Mesodermal cell (in vitro differentiated cells): ENCODE measurements around the gene LEF1.

Experiments used
- H3K27ac ChIP-seq: 2 replicates; pipeline ENCODE4 v1.7.0; 2013; ENCODE audit warnings: mild to moderate bottlenecking, low read depth, low read length, moderate library complexity; ENCODE audit not compliant: severe bottlenecking
- H3K36me3 ChIP-seq: 2 replicates; pipeline ENCODE4 v1.7.1; 2013; ENCODE audit warnings: mild to moderate bottlenecking, low read length, moderate library complexity; ENCODE audit not compliant: control insufficient read depth, insufficient read depth
- H3K4me1 ChIP-seq: one replicate; pipeline ENCODE4 v1.7.1; 2013; ENCODE audit warnings: mild to moderate bottlenecking, low read length; ENCODE audit not compliant: insufficient read depth, control insufficient read depth, poor library complexity, severe bottlenecking
- H3K4me3 ChIP-seq: 2 replicates; pipeline ENCODE4 v1.7.0; 2013; ENCODE audit warnings: low read length, control low read depth, mild to moderate bottlenecking; ENCODE audit not compliant: insufficient read depth, poor library complexity, severe bottlenecking; ENCODE audit errors: extremely low read depth
- H3K9me3 ChIP-seq: 2 replicates; pipeline ENCODE4 v1.7.1; 2013; ENCODE audit warnings: mild to moderate bottlenecking, low read length, moderate library complexity; ENCODE audit not compliant: control insufficient read depth
- WGBS, 2 experiments: methylation state at CpG; one replicate each; pipeline ENCODE4 v1.1.5; 2013; ENCODE audit warnings: missing lambda C conversion rate in 2 of 2; ENCODE audit not compliant: insufficient coverage in 2 of 2; 5-methylcytosine and 5-hydroxymethylcytosine counted together

Gene LEF1

GRCh38 chr4:108070775-108071174 is 98.0 kb downstream of the LEF1 start:
- 89 to 100% methylated on average over 1 of the region's 1 CpG for WGBS, 2 experiments
- no peaks in the 10 kb centered on the region for H3K4me1 ChIP-seq
- peaks cover 75% of the 10 kb centered on the region for H3K36me3 ChIP-seq
- H3K4me3 ChIP-seq, result no peak overlapping the region
- H3K9me3 ChIP-seq, result no peaks in the 10 kb centered on the region
- no peak overlapping the region for H3K27ac ChIP-seq

GRCh38 chr4:108068442-108068841 is 100.3 kb downstream of the LEF1 start:
- H3K27ac ChIP-seq, result no peak overlapping the region

GRCh38 chr4:108060686-108061321 is 107.9 kb downstream of the LEF1 start:
- H3K27ac ChIP-seq, result peak overlapping the region; percentile 6
- peaks cover 20% of the 10 kb centered on the region for H3K4me1 ChIP-seq
- peaks cover 60% of the 10 kb centered on the region for H3K36me3 ChIP-seq
- 76 to 82% methylated on average over 2 to 4 of the region's 5 CpGs for WGBS, 2 experiments
- H3K9me3 ChIP-seq, result no peaks in the 10 kb centered on the region
- H3K4me3 ChIP-seq, result no peak overlapping the region

More at GRCh38 chr4:108068442-108068841, 100.3 kb downstream of the LEF1 start:
- Histone ChIP-seq H3K4me1 (no peaks in the 10 kb centered on the region), H3K4me3 (no peak overlapping the region), H3K9me3 (no peaks in the 10 kb centered on the region), H3K36me3 (peaks cover 76% of the 10 kb centered on the region)

GRCh38 chr4:108060164-108060563 is 108.6 kb downstream of the LEF1 start:
- 86 to 92% methylated on average over 4 of the region's 5 CpGs for WGBS, 2 experiments
- peaks cover 20% of the 10 kb centered on the region for H3K4me1 ChIP-seq
- H3K9me3 ChIP-seq, result no peaks in the 10 kb centered on the region

GRCh38 chr4:108058685-108059440 is 109.9 kb downstream of the LEF1 start:
- WGBS, 2 experiments, result 87 to 90% methylated on average over 4 to 9 of the region's 11 CpGs
- no peak overlapping the region for H3K4me3 ChIP-seq
- H3K27ac ChIP-seq, result peak overlapping the region; percentile 89
- H3K4me1 ChIP-seq, result peaks cover 20% of the 10 kb centered on the region
- no peaks in the 10 kb centered on the region for H3K9me3 ChIP-seq
- peaks cover 60% of the 10 kb centered on the region for H3K36me3 ChIP-seq

More at GRCh38 chr4:108060164-108060563, 108.6 kb downstream of the LEF1 start:
- peaks cover 59% of the 10 kb centered on the region for H3K36me3 ChIP-seq
- no peak overlapping the region for H3K4me3 ChIP-seq
- H3K27ac ChIP-seq, result peak overlapping the region; percentile 89

- H3K36me3 ChIP-seq, result peaks cover 64% of the 10 kb centered on the region
- WGBS, 2 experiments, result 80 to 95% methylated on average over 2 to 6 of the region's 6 CpGs
- H3K9me3 ChIP-seq, result no peaks in the 10 kb centered on the region
- peaks cover 20% of the 10 kb centered on the region for H3K4me1 ChIP-seq
- H3K4me3 ChIP-seq, result no peak overlapping the region
- H3K27ac ChIP-seq, result no peak overlapping the region
These were observed 112.3 kb downstream of the LEF1 start for GRCh38 chr4:108056418-108056817.

- 86 to 100% methylated on average over 1 to 2 of the region's 3 CpGs for WGBS, 2 experiments
- Histone ChIP-seq H3K9me3 (no peaks in the 10 kb centered on the region), H3K27ac (no peak overlapping the region), H3K4me3 (no peak overlapping the region), H3K4me1 (peaks cover 16% of the 10 kb centered on the region), H3K36me3 (peaks cover 66% of the 10 kb centered on the region)
These were observed 112.9 kb downstream of the LEF1 start for GRCh38 chr4:108055787-108056186.

- H3K36me3 ChIP-seq, result peaks cover 72% of the 10 kb centered on the region
- H3K27ac ChIP-seq, result no peak overlapping the region
- H3K9me3 ChIP-seq, result no peaks in the 10 kb centered on the region
- WGBS, 2 experiments, result 93 to 98% methylated on average over 11 to 15 of the region's 16 CpGs
- H3K4me3 ChIP-seq, result no peak overlapping the region
- H3K4me1 ChIP-seq, result peaks cover 7% of the 10 kb centered on the region
These were observed 114.6 kb downstream of the LEF1 start for GRCh38 chr4:108054025-108054638.

GRCh38 chr4:108053251-108053711 is 115.5 kb downstream of the LEF1 start:
- Histone ChIP-seq H3K36me3 (peaks cover 80% of the 10 kb centered on the region), H3K9me3 (no peaks in the 10 kb centered on the region), H3K27ac (no peak overlapping the region), H3K4me1 (peaks cover 4% of the 10 kb centered on the region), H3K4me3 (no peak overlapping the region)
- WGBS, 2 experiments, result 83 to 90% methylated on average over 1 of the region's 1 CpG

GRCh38 chr4:108052558-108053120 is 116.1 kb downstream of the LEF1 start:
- 92 to 100% methylated on average over 1 of the region's 2 CpGs for WGBS, 2 experiments
- H3K27ac ChIP-seq, result no peak overlapping the region

More at GRCh38 chr4:108052558-108053120, 116.1 kb downstream of the LEF1 start:
- Histone ChIP-seq H3K4me1 (no peaks in the 10 kb centered on the region), H3K4me3 (no peak overlapping the region), H3K36me3 (peaks cover 86% of the 10 kb centered on the region), H3K9me3 (no peaks in the 10 kb centered on the region)
